ENCODE measurements around the gene CRYM. TPM values are rescaled to one million over a fixed set of nuclear protein-coding genes. Genes with fewer than 3 reads are reported as not detected.

CRYM gene
- total and polyA plus RNA-seq, 4 donors, result 2.3 to 7.8 (median 7.0) TPM

DNA sequence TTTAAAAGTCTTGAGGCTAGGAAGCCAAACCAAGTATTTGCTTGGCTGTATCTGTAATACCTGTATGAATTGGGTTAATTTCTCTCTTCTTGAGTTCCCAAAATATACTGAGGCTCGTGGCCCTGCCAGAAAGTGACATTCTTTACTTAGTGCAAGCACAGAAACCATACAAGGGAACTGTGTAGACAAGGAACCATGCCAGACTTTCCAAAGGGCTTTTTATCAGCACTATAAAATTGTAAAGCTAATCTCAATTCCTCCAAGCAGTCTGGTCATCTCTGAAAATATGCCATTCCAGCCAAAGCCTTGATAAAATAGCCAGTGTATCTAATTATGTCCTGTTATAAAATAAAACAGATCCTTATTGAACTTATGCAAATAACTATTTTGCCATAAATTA is 7.2 kb upstream of the CRYM start:
- Histone ChIP-seq H3K9me3 (ENCODE audit: control insufficient read depth in 4 of 4, low read length in 3 of 4) (no peaks in the 10 kb centered on the region), H3K27ac (ENCODE audit: low read depth in 1 of 2, low read length in 2 of 2) (no peak overlapping the region), H3K36me3 (ENCODE audit: control insufficient read depth in 4 of 4, insufficient read depth in 3 of 4, low read depth in 1 of 4, low read length in 3 of 4) (peaks cover 0 to 1% (median 0%) of the 10 kb centered on the region in 4 donors), H3K4me1 (ENCODE audit: control insufficient read depth in 4 of 4, insufficient read depth in 4 of 4, low read length in 3 of 4) (peaks cover 4 to 7% (median 6%) of the 10 kb centered on the region in 4 donors), H3K27me3 (ENCODE audit: control insufficient read depth in 4 of 4, insufficient read depth in 4 of 4, low read length in 3 of 4) (peaks cover 0 to 3% (median under 1%) of the 10 kb centered on the region in 4 donors), H3K4me3 (ENCODE audit: low read depth in 1 of 3, low read length in 3 of 3) (no peak overlapping the region), H3K9ac (ENCODE audit: low read depth in 1 of 2, low read length in 2 of 2) (no peak overlapping the region)
- DNase-seq (ENCODE audit: low spot score), result no peak
- TF ChIP-seq NR2F2 (IDR thresholded peaks at IDR 0.05), result no peak
- no peak for TF ChIP-seq HNF4G (IDR thresholded peaks at IDR 0.05)
- no peak for TF ChIP-seq YY1 (IDR thresholded peaks at IDR 0.05)
- TF ChIP-seq, protein P1, sequence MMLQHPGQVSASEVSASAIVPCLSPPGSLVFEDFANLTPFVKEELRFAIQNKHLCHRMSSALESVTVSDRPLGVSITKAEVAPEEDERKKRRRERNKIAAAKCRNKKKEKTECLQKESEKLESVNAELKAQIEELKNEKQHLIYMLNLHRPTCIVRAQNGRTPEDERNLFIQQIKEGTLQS (IDR thresholded peaks at IDR 0.05), result no peak
- TF ChIP-seq, protein P2, sequence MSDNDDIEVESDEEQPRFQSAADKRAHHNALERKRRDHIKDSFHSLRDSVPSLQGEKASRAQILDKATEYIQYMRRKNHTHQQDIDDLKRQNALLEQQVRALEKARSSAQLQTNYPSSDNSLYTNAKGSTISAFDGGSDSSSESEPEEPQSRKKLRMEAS (IDR thresholded peaks at IDR 0.05), result no peak
- TF ChIP-seq, protein P3, sequence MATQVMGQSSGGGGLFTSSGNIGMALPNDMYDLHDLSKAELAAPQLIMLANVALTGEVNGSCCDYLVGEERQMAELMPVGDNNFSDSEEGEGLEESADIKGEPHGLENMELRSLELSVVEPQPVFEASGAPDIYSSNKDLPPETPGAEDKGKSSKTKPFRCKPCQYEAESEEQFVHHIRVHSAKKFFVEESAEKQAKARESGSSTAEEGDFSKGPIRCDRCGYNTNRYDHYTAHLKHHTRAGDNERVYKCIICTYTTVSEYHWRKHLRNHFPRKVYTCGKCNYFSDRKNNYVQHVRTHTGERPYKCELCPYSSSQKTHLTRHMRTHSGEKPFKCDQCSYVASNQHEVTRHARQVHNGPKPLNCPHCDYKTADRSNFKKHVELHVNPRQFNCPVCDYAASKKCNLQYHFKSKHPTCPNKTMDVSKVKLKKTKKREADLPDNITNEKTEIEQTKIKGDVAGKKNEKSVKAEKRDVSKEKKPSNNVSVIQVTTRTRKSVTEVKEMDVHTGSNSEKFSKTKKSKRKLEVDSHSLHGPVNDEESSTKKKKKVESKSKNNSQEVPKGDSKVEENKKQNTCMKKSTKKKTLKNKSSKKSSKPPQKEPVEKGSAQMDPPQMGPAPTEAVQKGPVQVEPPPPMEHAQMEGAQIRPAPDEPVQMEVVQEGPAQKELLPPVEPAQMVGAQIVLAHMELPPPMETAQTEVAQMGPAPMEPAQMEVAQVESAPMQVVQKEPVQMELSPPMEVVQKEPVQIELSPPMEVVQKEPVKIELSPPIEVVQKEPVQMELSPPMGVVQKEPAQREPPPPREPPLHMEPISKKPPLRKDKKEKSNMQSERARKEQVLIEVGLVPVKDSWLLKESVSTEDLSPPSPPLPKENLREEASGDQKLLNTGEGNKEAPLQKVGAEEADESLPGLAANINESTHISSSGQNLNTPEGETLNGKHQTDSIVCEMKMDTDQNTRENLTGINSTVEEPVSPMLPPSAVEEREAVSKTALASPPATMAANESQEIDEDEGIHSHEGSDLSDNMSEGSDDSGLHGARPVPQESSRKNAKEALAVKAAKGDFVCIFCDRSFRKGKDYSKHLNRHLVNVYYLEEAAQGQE (IDR thresholded peaks at IDR 0.05), result no peak
- TF ChIP-seq EGR1 (IDR thresholded peaks at IDR 0.05; ENCODE audit: low read depth in 2 of 2), result no peak
- no peak for TF ChIP-seq FOXA2 (IDR thresholded peaks at IDR 0.05)
- no peak for TF ChIP-seq TAF1 (conservative IDR thresholded peaks at IDR 0.05)
- TF ChIP-seq, protein P4, sequence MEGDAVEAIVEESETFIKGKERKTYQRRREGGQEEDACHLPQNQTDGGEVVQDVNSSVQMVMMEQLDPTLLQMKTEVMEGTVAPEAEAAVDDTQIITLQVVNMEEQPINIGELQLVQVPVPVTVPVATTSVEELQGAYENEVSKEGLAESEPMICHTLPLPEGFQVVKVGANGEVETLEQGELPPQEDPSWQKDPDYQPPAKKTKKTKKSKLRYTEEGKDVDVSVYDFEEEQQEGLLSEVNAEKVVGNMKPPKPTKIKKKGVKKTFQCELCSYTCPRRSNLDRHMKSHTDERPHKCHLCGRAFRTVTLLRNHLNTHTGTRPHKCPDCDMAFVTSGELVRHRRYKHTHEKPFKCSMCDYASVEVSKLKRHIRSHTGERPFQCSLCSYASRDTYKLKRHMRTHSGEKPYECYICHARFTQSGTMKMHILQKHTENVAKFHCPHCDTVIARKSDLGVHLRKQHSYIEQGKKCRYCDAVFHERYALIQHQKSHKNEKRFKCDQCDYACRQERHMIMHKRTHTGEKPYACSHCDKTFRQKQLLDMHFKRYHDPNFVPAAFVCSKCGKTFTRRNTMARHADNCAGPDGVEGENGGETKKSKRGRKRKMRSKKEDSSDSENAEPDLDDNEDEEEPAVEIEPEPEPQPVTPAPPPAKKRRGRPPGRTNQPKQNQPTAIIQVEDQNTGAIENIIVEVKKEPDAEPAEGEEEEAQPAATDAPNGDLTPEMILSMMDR (IDR thresholded peaks at IDR 0.05; ENCODE audit: low read depth, low read length, missing input control), result no peak
- TF ChIP-seq JUND (IDR thresholded peaks at IDR 0.05), result no peak
- TF ChIP-seq, protein P5, sequence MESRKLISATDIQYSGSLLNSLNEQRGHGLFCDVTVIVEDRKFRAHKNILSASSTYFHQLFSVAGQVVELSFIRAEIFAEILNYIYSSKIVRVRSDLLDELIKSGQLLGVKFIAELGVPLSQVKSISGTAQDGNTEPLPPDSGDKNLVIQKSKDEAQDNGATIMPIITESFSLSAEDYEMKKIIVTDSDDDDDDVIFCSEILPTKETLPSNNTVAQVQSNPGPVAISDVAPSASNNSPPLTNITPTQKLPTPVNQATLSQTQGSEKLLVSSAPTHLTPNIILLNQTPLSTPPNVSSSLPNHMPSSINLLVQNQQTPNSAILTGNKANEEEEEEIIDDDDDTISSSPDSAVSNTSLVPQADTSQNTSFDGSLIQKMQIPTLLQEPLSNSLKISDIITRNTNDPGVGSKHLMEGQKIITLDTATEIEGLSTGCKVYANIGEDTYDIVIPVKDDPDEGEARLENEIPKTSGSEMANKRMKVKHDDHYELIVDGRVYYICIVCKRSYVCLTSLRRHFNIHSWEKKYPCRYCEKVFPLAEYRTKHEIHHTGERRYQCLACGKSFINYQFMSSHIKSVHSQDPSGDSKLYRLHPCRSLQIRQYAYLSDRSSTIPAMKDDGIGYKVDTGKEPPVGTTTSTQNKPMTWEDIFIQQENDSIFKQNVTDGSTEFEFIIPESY (IDR thresholded peaks at IDR 0.05), result no peak
- TF ChIP-seq GABPA (IDR thresholded peaks at IDR 0.05 in 1 of 2, conservative IDR thresholded peaks at IDR 0.05 in 1 of 2), result no peak
- no peak for TF ChIP-seq RXRA (IDR thresholded peaks at IDR 0.05)
- no peak for TF ChIP-seq RAD21 (IDR thresholded peaks at IDR 0.05)
- no peak for TF ChIP-seq HNF4A (conservative IDR thresholded peaks at IDR 0.05)
- TF ChIP-seq SP1 (IDR thresholded peaks at IDR 0.05), result no peak
- TF ChIP-seq FOXA1 (IDR thresholded peaks at IDR 0.05), result no peak
- 50% methylated on average over 1 of the region's 1 CpG for WGBS

Measured in liver (tissue), 9 donors.